Measurements from ENCODE around the gene SLC25A38.

DNA sequence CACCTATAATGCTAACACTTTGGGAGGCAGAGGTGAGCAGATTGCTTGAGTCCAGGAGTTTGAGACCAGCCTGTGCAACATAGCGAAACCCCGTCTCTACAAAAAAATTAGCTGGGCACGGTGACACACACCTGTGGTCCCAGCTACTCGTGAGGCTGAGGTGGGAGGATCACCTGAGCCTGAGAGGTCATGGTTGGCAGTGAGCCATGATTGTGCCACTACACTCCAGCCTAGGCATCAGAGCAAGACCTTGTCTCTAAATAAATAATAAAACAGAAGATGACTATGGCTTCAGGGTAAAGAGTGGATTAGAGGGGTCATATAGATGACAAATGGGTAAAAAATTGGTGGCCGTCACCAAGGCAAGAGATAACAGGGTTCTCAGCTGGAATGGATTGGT is 3.1 kb downstream of the SLC25A38 start:
- TF ChIP-seq, protein P1, sequence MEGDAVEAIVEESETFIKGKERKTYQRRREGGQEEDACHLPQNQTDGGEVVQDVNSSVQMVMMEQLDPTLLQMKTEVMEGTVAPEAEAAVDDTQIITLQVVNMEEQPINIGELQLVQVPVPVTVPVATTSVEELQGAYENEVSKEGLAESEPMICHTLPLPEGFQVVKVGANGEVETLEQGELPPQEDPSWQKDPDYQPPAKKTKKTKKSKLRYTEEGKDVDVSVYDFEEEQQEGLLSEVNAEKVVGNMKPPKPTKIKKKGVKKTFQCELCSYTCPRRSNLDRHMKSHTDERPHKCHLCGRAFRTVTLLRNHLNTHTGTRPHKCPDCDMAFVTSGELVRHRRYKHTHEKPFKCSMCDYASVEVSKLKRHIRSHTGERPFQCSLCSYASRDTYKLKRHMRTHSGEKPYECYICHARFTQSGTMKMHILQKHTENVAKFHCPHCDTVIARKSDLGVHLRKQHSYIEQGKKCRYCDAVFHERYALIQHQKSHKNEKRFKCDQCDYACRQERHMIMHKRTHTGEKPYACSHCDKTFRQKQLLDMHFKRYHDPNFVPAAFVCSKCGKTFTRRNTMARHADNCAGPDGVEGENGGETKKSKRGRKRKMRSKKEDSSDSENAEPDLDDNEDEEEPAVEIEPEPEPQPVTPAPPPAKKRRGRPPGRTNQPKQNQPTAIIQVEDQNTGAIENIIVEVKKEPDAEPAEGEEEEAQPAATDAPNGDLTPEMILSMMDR (conservative IDR thresholded peaks at IDR 0.05; ENCODE audit: low read depth in 2 of 2): no peak
- TF ChIP-seq POLR2AphosphoS5 (IDR thresholded peaks at IDR 0.05; ENCODE audit: low read depth) (no peak), EZH2phosphoT487 (IDR thresholded peaks at IDR 0.05; ENCODE audit: unreplicated experiment) (no peak)
